DMS79 (cell line): ENCODE measurements around the gene ST3GAL2.
"Not testable (repeated sequence)": the region's sequence is repeated elsewhere in the genome, so short reads cannot be mapped to it uniquely, and the experiment has no call there.

Experiments
- DNase-seq: peaks from one replicate; lab custom pipeline; 2025; lab: John Stamatoyannopoulos, UW

ST3GAL2 gene

DNA sequence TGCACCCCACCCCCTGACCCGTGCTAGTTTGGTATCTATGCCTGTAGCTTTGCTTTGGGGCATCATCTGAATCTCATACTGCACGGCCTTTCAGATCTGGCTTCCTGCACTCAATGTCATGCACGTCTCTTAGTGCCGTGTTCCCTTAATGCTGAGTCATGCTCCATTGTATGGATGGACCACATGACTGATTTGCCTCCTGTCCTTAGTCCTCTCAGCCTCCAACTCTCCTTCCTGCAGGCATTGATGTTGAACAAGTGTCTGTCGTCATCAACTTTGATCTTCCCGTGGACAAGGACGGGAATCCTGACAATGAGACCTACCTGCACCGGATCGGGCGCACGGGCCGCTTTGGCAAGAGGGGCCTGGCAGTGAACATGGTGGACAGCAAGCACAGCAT, 106.2 kb downstream of the ST3GAL2 start:
- not testable (repeated sequence) for DNase-seq

DNA sequence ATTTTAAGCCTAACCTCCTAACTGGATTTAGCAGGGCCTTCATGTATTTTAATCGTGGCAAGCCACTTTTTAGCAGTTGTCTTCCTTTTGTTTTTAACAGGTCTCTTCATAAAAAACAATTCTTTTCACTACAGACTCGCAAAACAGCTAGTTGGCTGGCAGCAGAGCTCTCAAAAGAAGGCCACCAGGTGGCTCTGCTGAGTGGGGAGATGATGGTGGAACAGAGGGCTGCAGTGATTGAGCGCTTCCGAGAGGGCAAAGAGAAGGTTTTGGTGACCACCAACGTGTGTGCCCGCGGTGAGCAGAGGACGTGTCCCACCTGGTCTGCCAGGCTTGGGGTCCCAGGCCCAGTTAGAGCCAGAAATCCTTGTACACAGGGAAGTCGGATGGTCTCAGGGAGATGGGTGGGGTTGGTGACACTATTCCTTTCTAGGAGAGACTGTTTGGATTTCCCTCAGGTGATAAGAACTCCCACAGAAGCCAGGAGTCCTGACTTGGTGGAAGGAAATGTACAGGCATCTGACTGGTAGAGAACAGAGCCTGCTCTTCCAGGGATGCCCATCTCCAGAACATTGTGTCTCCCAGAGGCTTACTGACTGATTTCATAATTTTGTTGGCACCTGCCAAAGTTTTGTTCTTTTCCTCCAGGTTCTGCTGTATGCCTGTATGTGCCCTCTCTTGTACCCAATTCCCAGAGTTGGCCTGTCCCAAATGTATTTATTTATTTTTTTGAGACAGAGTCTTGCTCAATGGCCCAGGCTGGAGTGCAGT, 107.1 kb downstream of the ST3GAL2 start:
- DNase-seq: no peak

DNA sequence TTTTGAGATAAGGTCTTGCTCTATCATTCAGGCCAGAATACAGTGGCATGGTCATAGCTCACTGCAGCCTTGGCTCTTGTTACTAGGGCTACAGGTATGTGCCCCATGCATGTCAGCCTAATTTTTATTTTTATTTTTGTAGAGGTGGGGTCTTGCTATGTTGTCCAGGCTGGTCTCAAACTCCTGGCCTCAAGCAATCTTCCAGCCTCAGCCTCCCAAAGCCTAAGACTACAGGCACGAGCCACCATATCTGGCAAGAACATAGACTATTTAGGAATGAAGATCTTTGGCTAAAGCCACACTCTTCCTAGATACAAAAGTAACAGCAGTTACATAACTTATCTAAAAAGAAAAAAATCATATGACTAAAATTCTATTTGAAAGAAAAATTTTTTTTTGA, 107.8 kb downstream of the ST3GAL2 start:
- no peak for DNase-seq
